K562 (cell line): Measurements from ENCODE around the gene USP49. TPM values are rescaled to one million over a fixed set of nuclear protein-coding genes. Genes with fewer than 3 reads are reported as not detected.
A peak's percentile ranks its signal among the peaks of the same experiment; 100 is the strongest.

Experiments used
- CBX8 ChIP-seq: fragments of 200-600 bp; sonication (generic); IDR thresholded peaks from 2 replicates; pipeline ENCODE4 v1.6.1; 2012; ENCODE audit warnings: borderline replicate concordance, mixed run types, low read depth, mild to moderate bottlenecking, moderate library complexity, mixed read lengths, low read length, control low read depth, inconsistent platforms; ENCODE audit not compliant: poor library complexity, severe bottlenecking; ENCODE audit errors: extremely low read depth
- COPS2 ChIP-seq: fragments of 450-650 bp; conservative IDR thresholded peaks from 2 replicates; pipeline ENCODE4 v1.6.1; 2016; ENCODE audit warnings: mild to moderate bottlenecking, moderate library complexity
- CTBP1 ChIP-seq: fragments of 450-650 bp; IDR thresholded peaks from 2 replicates; pipeline ENCODE4 v1.6.1; 2016; ENCODE audit warnings: borderline replicate concordance
- E2F3 ChIP-seq: fragments of 250-450 bp; sonication (Bioruptor Pico); IDR thresholded peaks from 2 replicates; pipeline ENCODE4 v1.4.0; 2020; ENCODE audit warnings: mild to moderate bottlenecking
- FOS ChIP-seq: IDR thresholded peaks from 3 replicates; pipeline ENCODE4 v1.6.1; 2011; ENCODE audit not compliant: insufficient read length; ENCODE audit errors: extremely low read depth
- KAT7 ChIP-seq: sonication (generic); formaldehyde crosslinking; IDR thresholded peaks from 2 replicates; pipeline ENCODE4 v1.8.0; 2022; ENCODE audit warnings: missing genetic modification reagents, mild to moderate bottlenecking, borderline replicate concordance
- MAFG ChIP-seq: fragments of 450-650 bp; conservative IDR thresholded peaks from 2 replicates; pipeline ENCODE4 v1.6.1; 2016; ENCODE audit warnings: missing genetic modification characterization, missing compliant biosample characterization
- NR0B1 ChIP-seq: fragments of 450-650 bp; IDR thresholded peaks from one replicate; pipeline ENCODE4 v1.6.1; 2018; ENCODE audit warnings: mild to moderate bottlenecking, moderate library complexity; ENCODE audit not compliant: partially characterized antibody
- POLR2G ChIP-seq: fragments of 200-400 bp; formaldehyde crosslinking; IDR thresholded peaks from 2 replicates; pipeline ENCODE4 v1.6.1; 2017; ENCODE audit warnings: low read depth, mild to moderate bottlenecking, antibody characterized with exemption, low read length, moderate library complexity
- PRPF4 ChIP-seq: fragments of 200-400 bp; formaldehyde crosslinking; IDR thresholded peaks from one replicate; pipeline ENCODE4 v1.6.1; 2017; ENCODE audit warnings: low read length, low read depth, mild to moderate bottlenecking; ENCODE audit not compliant: insufficient read depth, poor library complexity, severe bottlenecking
- RBM25 ChIP-seq: fragments of 200-400 bp; formaldehyde crosslinking; IDR thresholded peaks from 2 replicates; pipeline ENCODE4 v1.6.1; 2018; ENCODE audit warnings: low read length, low read depth, moderate library complexity; ENCODE audit not compliant: severe bottlenecking
- SMARCA5 ChIP-seq: fragments of 450-650 bp; IDR thresholded peaks from 2 replicates; pipeline ENCODE4 v1.6.1; 2016
- SP1 ChIP-seq: sonication (generic); formaldehyde crosslinking; IDR thresholded peaks from 2 replicates; pipeline ENCODE4 v1.8.1; 2022; ENCODE audit warnings: mild to moderate bottlenecking, missing genetic modification reagents
- TRIM24 ChIP-seq, 2 experiments: fragments of 450-650 bp; IDR thresholded peaks; 2 replicates each; pipeline ENCODE4 v1.6.1; 2016
- ZBED1 ChIP-seq: IDR thresholded peaks from 2 replicates; pipeline ENCODE4 v1.6.1; 2014
- ZBTB17 ChIP-seq: fragments of 450-650 bp; formaldehyde crosslinking; IDR thresholded peaks from 2 replicates; pipeline ENCODE4 v1.4.0; 2020; ENCODE audit warnings: mild to moderate bottlenecking
- ZBTB49 ChIP-seq: sonication (generic); formaldehyde crosslinking; IDR thresholded peaks from 2 replicates; pipeline ENCODE4 v1.8.0; 2022; ENCODE audit warnings: missing genetic modification reagents, mild to moderate bottlenecking, borderline replicate concordance
- ZMIZ1 ChIP-seq, 2 experiments: fragments of 150-350 bp in 1 of 2; IDR thresholded peaks; 2 replicates each; pipeline ENCODE4 v1.6.1; 2012 to 2016; ENCODE audit warnings: low read depth in 2 of 2, low read length in 2 of 2, mild to moderate bottlenecking in 1 of 2, moderate library complexity in 1 of 2
- ZNF253 ChIP-seq: fragments of 250-450 bp; sonication (Bioruptor Pico); conservative IDR thresholded peaks from 2 replicates; pipeline ENCODE4 v1.6.1; 2021; ENCODE audit warnings: mild to moderate bottlenecking
- ZNF277 ChIP-seq: fragments of 250-450 bp; sonication (Bioruptor Pico); IDR thresholded peaks from 2 replicates; pipeline ENCODE4 v1.8.0; 2022; ENCODE audit warnings: inconsistent platforms, mild to moderate bottlenecking, moderate library complexity, borderline replicate concordance
- polyA plus RNA-seq, 8 experiments: library from polyadenylated mRNA; depleted of rRNA in 4 of 8; stranded (reverse) in 5 of 8; unstranded in 3 of 8; fragments of >200 nt; fragmentation: Nextera tagmentation in 2 of 8; fragmentation: Illumina TruSeq in 1 of 8; extraction: Ambion mirVana in 2 of 8; extraction: Trizol in 1 of 8; gene quantifications; 2 replicates each; pipeline versions ENCODE4 v1.2.1 to v1.2.3, GENCODE V29; 2011 to 2014; ENCODE audit warnings: inconsistent platforms in 1 of 8, missing spikeins in 1 of 8
- total RNA-seq, 7 experiments: library from RNA; depleted of rRNA in 6 of 7; stranded (reverse); fragments of >200 nt in 6 of 7; fragmentation: Illumina TruSeq in 2 of 7; extraction: Trizol in 2 of 7; gene quantifications; 2 replicates each; pipeline versions ENCODE4 v1.2.1 to v1.2.3, GENCODE V29; 2011 to 2021; ENCODE audit warnings: low replicate concordance in 1 of 7

The USP49 gene
- total and polyA plus RNA-seq, 9 of the 15 experiments (the other 6 are each of a cell fraction or from before 2014, with no cell fraction given), result 1.0 to 9.9 (median 6.5) TPM

GRCh38 chr6:41939176-41939847 is 44.1 kb upstream of the USP49 start (continued):
- TF ChIP-seq ZMIZ1 (IDR thresholded peaks at IDR 0.05; ENCODE audit: low read depth in 2 of 2, low read length in 2 of 2) (0 out of 4 replicates have a peak, but pooled peaks of 1 of the 2 experiments have one; percentile 47), ZNF277 (no peak), ZBTB49 (CRISPR knock-in tag) (no peak), FOS (no peak), COPS2 (no peak), RBM25 (no peak), KAT7 (CRISPR knock-in tag) (no peak), NR0B1 (no peak), TRIM24 (IDR thresholded peaks at IDR 0.05) (peak; percentile 58 to 71; a peak in 3 of 4 replicates), E2F3 (no peak), SP1 (CRISPR knock-in tag) (peak; percentile 61; the same call in 1 of the 2 replicates), ZBTB17 (CRISPR knock-in tag) (no peak), ZBED1 (no peak), CBX8 (no peak), ZNF253 (CRISPR knock-in tag) (no peak), PRPF4 (no peak), POLR2G (peak; percentile 62), MAFG (tag) (no peak), CTBP1 (peak; percentile 93), SMARCA5 (no peak; the same call in 1 of the 2 replicates)
